ENCODE data around the gene CNNM4.

CNNM4 gene

DNA sequence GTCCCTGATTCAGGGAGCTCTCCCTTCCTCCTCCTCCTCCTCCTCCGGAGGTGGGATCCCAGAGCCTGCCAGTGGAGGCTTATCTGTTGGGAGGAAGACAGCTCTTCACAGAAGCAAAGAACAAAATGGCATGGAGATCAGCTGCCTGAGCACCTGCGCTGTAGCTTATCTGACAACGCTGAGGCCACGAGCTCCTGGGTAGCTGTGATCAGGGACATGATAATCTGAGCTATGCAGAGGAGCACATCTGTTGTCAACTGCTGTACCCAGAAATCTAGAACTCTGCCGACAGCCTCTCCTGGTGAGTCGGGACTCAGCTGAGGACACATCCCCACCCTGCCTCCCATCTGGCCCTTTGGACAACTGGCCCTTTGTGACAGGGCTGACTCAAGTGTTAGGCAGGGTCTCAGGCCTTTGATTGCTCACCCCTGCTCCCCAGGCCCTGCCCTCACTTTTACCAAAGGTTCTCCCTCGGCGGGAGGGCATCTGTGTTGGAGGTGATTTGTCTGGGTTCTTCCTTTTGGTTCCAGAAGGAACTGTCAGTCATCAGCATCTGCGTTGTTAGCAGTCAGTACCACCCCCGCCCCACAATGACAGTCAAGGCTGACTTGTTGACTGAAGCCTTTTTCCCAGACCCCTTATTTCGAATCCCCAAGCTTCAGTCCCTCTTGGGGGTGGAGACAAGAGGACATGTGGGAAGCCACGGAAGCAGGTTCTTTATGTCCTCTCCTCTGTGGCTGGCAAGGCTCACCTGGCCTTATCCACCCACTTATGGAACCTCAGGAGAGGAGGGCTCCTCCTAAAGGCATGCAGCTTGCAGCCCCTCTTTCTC lies 49.5 kb downstream of the CNNM4 start:
- Histone ChIP-seq H2AFZ (ENCODE audit: low read depth, low read length) (no peak overlapping the region), H2BK120ac (ENCODE audit: low read depth, low read length) (no peak overlapping the region), H2BK15ac (ENCODE audit: low read depth, poor library complexity, severe bottlenecking) (no peak overlapping the region), H2BK5ac (ENCODE audit: low read depth, low read length, poor library complexity, severe bottlenecking) (no peak overlapping the region), H3K27ac (ENCODE audit: low read length, poor library complexity, severe bottlenecking) (no peak overlapping the region), H2BK12ac (ENCODE audit: low read length in 2 of 2) (no peak overlapping the region), H3K4me1 (ENCODE audit: control insufficient read depth, insufficient read depth, low read depth, low read length) (peaks cover 1% of the 10 kb centered on the region), H3K9me3 (ENCODE audit: control insufficient read depth, low read length) (no peaks in the 10 kb centered on the region), H2AK5ac (ENCODE audit: low read length, severe bottlenecking) (no peak overlapping the region), H4K8ac (ENCODE audit: low read length) (no peak overlapping the region), H3K14ac (ENCODE audit: low read length in 2 of 2) (no peak overlapping the region), H3K18ac (ENCODE audit: low read depth in 1 of 2, low read length in 2 of 2) (no peak overlapping the region), H3K4ac (ENCODE audit: low read depth in 1 of 2, low read length in 2 of 2) (no peak overlapping the region), H3K9ac (ENCODE audit: low read length) (no peak overlapping the region), H3K36me3 (ENCODE audit: control insufficient read depth in 1 of 2, insufficient read depth in 2 of 2, low read depth in 1 of 2, low read length in 2 of 2) (peaks cover 6 to 26% of the 10 kb centered on the region in 2 experiments), H3K79me1 (replicated peaks; ENCODE audit: low read length, poor library complexity, severe bottlenecking) (no peaks in the 10 kb centered on the region), H4K91ac (ENCODE audit: low read length) (no peak overlapping the region), H3K4me2 (ENCODE audit: low read length, poor library complexity, severe bottlenecking) (no peak overlapping the region), H3K27me3 (ENCODE audit: control insufficient read depth in 1 of 2, insufficient read depth in 1 of 2, low read length in 2 of 2) (no peaks in the 10 kb centered on the region), H3K23ac (ENCODE audit: low read length in 2 of 2) (no peak overlapping the region), H3K4me3 (ENCODE audit: insufficient read depth in 1 of 2, low read depth in 1 of 2, low read length in 2 of 2) (no peak overlapping the region)
- 88% methylated on average over 9 of the region's 12 CpGs for WGBS
- no peak for DNase-seq

DNA sequence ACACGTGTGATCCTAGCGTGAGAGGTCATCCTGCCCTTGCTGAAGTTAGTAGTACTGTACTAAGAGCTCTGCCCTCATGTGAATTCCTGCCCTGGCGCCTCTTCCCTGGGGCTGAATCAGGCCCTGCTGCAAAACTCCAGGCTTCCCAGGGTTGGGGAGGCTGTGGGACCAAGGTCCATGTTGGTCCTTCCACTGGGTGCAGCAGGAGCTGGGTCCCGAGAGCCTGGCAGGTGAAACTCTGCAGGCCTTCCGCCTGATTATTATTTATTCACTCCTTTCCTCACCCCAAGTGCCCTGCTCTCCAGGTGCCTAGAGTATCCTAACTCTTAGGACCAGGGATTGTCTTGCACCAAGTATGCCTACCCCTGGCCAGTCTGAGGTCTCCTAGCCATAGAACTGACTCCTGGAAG lies 50.1 kb downstream of the CNNM4 start:
- no peak overlapping the region for H3K27ac ChIP-seq (ENCODE audit: low read length, poor library complexity, severe bottlenecking)
- peaks cover 4% of the 10 kb centered on the region for H3K4me1 ChIP-seq (ENCODE audit: control insufficient read depth, insufficient read depth, low read depth, low read length)
- no peak overlapping the region for H3K18ac ChIP-seq (ENCODE audit: low read depth in 1 of 2, low read length in 2 of 2)
- DNase-seq, result no peak
- no peak overlapping the region for H3K14ac ChIP-seq (ENCODE audit: low read length in 2 of 2)
- H3K36me3 ChIP-seq (ENCODE audit: control insufficient read depth in 1 of 2, insufficient read depth in 2 of 2, low read depth in 1 of 2, low read length in 2 of 2), result peaks cover 6 to 26% of the 10 kb centered on the region in 2 experiments
- no peaks in the 10 kb centered on the region for H3K9me3 ChIP-seq (ENCODE audit: control insufficient read depth, low read length)
- no peak overlapping the region for H2BK5ac ChIP-seq (ENCODE audit: low read depth, low read length, poor library complexity, severe bottlenecking)
- no peak overlapping the region for H2AFZ ChIP-seq (ENCODE audit: low read depth, low read length)
- H3K27me3 ChIP-seq (ENCODE audit: control insufficient read depth in 1 of 2, insufficient read depth in 1 of 2, low read length in 2 of 2), result no peaks in the 10 kb centered on the region
- no peak overlapping the region for H2AK5ac ChIP-seq (ENCODE audit: low read length, severe bottlenecking)
- no peak overlapping the region for H3K23ac ChIP-seq (ENCODE audit: low read length in 2 of 2)
- H4K91ac ChIP-seq (ENCODE audit: low read length), result no peak overlapping the region
- H3K4ac ChIP-seq (ENCODE audit: low read depth in 1 of 2, low read length in 2 of 2), result no peak overlapping the region
- no peak overlapping the region for H3K9ac ChIP-seq (ENCODE audit: low read length)
- H2BK12ac ChIP-seq (ENCODE audit: low read length in 2 of 2), result no peak overlapping the region
- H2BK15ac ChIP-seq (ENCODE audit: low read depth, poor library complexity, severe bottlenecking), result no peak overlapping the region
- WGBS, result 94% methylated on average over 5 of the region's 5 CpGs
- no peaks in the 10 kb centered on the region for H3K79me1 ChIP-seq (replicated peaks; ENCODE audit: low read length, poor library complexity, severe bottlenecking)
- no peak overlapping the region for H3K4me3 ChIP-seq (ENCODE audit: insufficient read depth in 1 of 2, low read depth in 1 of 2, low read length in 2 of 2)
- no peak overlapping the region for H4K8ac ChIP-seq (ENCODE audit: low read length)
- no peak overlapping the region for H2BK120ac ChIP-seq (ENCODE audit: low read depth, low read length)
- H3K4me2 ChIP-seq (ENCODE audit: low read length, poor library complexity, severe bottlenecking), result no peak overlapping the region

DNA sequence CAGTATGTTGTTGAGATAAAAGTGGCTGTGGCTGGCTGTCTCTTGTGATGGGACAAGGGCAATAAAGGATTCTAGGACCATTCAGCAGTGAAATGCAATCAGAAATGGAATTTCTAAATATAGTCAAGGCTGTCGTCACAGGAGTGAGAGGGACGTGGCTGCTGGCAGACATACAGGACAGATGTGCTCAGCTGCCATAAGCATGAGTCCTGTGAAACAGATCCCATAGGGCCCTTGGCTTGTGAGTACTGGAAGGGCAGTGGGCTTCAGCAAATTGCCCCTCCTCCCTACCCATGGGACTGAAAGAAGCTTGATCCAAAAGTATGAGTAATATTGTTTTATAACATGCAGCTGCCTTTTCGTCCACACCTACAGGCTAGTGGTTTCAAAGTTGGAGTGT lies 51.2 kb downstream of the CNNM4 start:
- Histone ChIP-seq H4K91ac (ENCODE audit: low read length) (no peak overlapping the region), H3K36me3 (ENCODE audit: control insufficient read depth in 1 of 2, insufficient read depth in 2 of 2, low read depth in 1 of 2, low read length in 2 of 2) (peaks cover 6 to 25% of the 10 kb centered on the region in 2 experiments), H2BK12ac (ENCODE audit: low read length in 2 of 2) (no peak overlapping the region), H3K18ac (ENCODE audit: low read depth in 1 of 2, low read length in 2 of 2) (no peak overlapping the region), H2BK5ac (ENCODE audit: low read depth, low read length, poor library complexity, severe bottlenecking) (no peak overlapping the region), H3K9me3 (ENCODE audit: control insufficient read depth, low read length) (no peaks in the 10 kb centered on the region), H3K27ac (ENCODE audit: low read length, poor library complexity, severe bottlenecking) (no peak overlapping the region), H2AK5ac (ENCODE audit: low read length, severe bottlenecking) (no peak overlapping the region), H3K4me3 (ENCODE audit: insufficient read depth in 1 of 2, low read depth in 1 of 2, low read length in 2 of 2) (no peak overlapping the region), H3K27me3 (ENCODE audit: control insufficient read depth in 1 of 2, insufficient read depth in 1 of 2, low read length in 2 of 2) (no peaks in the 10 kb centered on the region), H3K23ac (ENCODE audit: low read length in 2 of 2) (no peak overlapping the region), H3K4me1 (ENCODE audit: control insufficient read depth, insufficient read depth, low read depth, low read length) (peaks cover 4% of the 10 kb centered on the region), H2BK15ac (ENCODE audit: low read depth, poor library complexity, severe bottlenecking) (no peak overlapping the region), H3K79me1 (replicated peaks; ENCODE audit: low read length, poor library complexity, severe bottlenecking) (no peaks in the 10 kb centered on the region), H2AFZ (ENCODE audit: low read depth, low read length) (no peak overlapping the region), H4K8ac (ENCODE audit: low read length) (no peak overlapping the region), H3K4me2 (ENCODE audit: low read length, poor library complexity, severe bottlenecking) (no peak overlapping the region), H3K14ac (ENCODE audit: low read length in 2 of 2) (no peak overlapping the region), H2BK120ac (ENCODE audit: low read depth, low read length) (no peak overlapping the region), H3K4ac (ENCODE audit: low read depth in 1 of 2, low read length in 2 of 2) (no peak overlapping the region), H3K9ac (ENCODE audit: low read length) (no peak overlapping the region)
- peak; percentile 35 for DNase-seq
- WGBS, result 54% methylated on average over 3 of the region's 3 CpGs

DNA sequence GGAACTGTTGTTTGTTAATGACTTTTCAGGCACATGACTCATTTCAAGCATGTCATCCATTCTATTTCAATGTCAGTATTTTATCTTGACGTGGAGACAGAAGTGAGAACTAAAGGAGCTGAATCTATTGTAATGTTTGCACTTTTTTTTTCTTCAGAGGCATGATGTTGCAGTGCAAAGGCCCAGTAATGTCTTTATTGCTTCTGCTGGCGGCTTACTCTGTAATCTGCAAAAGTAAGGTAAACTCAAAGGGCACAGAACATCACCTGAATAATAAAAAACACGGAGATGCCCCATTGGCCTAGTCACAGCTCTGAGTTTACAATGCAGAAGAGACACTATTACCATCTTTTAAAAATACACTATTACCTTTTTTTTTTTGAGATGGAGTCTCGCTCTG lies 53.0 kb downstream of the CNNM4 start:
- DNase-seq, result no peak
- Histone ChIP-seq H2BK5ac (ENCODE audit: low read depth, low read length, poor library complexity, severe bottlenecking) (no peak overlapping the region), H3K27ac (ENCODE audit: low read length, poor library complexity, severe bottlenecking) (no peak overlapping the region), H2AFZ (ENCODE audit: low read depth, low read length) (no peak overlapping the region), H3K36me3 (ENCODE audit: control insufficient read depth in 1 of 2, insufficient read depth in 2 of 2, low read depth in 1 of 2, low read length in 2 of 2) (peaks cover 1 to 18% of the 10 kb centered on the region in 2 experiments), H3K79me1 (replicated peaks; ENCODE audit: low read length, poor library complexity, severe bottlenecking) (peaks cover 14% of the 10 kb centered on the region), H4K91ac (ENCODE audit: low read length) (no peak overlapping the region), H3K4me3 (ENCODE audit: insufficient read depth in 1 of 2, low read depth in 1 of 2, low read length in 2 of 2) (no peak overlapping the region), H3K23ac (ENCODE audit: low read length in 2 of 2) (no peak overlapping the region), H3K4me2 (ENCODE audit: low read length, poor library complexity, severe bottlenecking) (no peak overlapping the region), H3K27me3 (ENCODE audit: control insufficient read depth in 1 of 2, insufficient read depth in 1 of 2, low read length in 2 of 2) (no peaks in the 10 kb centered on the region), H2AK5ac (ENCODE audit: low read length, severe bottlenecking) (no peak overlapping the region), H3K9ac (ENCODE audit: low read length) (no peak overlapping the region), H4K8ac (ENCODE audit: low read length) (no peak overlapping the region), H3K14ac (ENCODE audit: low read length in 2 of 2) (no peak overlapping the region), H3K4ac (ENCODE audit: low read depth in 1 of 2, low read length in 2 of 2) (no peak overlapping the region), H2BK12ac (ENCODE audit: low read length in 2 of 2) (no peak overlapping the region), H2BK15ac (ENCODE audit: low read depth, poor library complexity, severe bottlenecking) (no peak overlapping the region), H3K18ac (ENCODE audit: low read depth in 1 of 2, low read length in 2 of 2) (no peak overlapping the region), H3K9me3 (ENCODE audit: control insufficient read depth, low read length) (no peaks in the 10 kb centered on the region), H2BK120ac (ENCODE audit: low read depth, low read length) (no peak overlapping the region), H3K4me1 (ENCODE audit: control insufficient read depth, insufficient read depth, low read depth, low read length) (peaks cover 11% of the 10 kb centered on the region)
- WGBS, result 94% methylated on average over 4 of the region's 4 CpGs
